HepG2 (cell line): ENCODE data around the gene TXNRD3.

Experiments used
- HNRNPLL ChIP-seq: fragments of 200-400 bp; formaldehyde crosslinking; IDR thresholded peaks from 2 replicates; pipeline ENCODE4 v1.6.1; 2017; ENCODE audit warnings: mild to moderate bottlenecking, low read depth, low read length; ENCODE audit not compliant: poor library complexity, severe bottlenecking
- NFIC ChIP-seq: IDR thresholded peaks from 2 replicates; pipeline ENCODE4 v1.6.1; 2012; ENCODE audit warnings: mild to moderate bottlenecking, low read length, inconsistent platforms
- TF ChIP-seq, protein P1 (sequence below): sonication (generic); formaldehyde crosslinking; IDR thresholded peaks from 2 replicates; pipeline ENCODE4 v1.5.0; 2020; ENCODE audit warnings: mild to moderate bottlenecking, missing genetic modification reagents, moderate library complexity
- TF ChIP-seq, protein P2 (sequence below): sonication (generic); formaldehyde crosslinking; conservative IDR thresholded peaks from 2 replicates; pipeline ENCODE4 v1.8.0; 2022; ENCODE audit warnings: missing genetic modification reagents
- TF ChIP-seq, protein P3 (sequence below): sonication (generic); formaldehyde crosslinking; IDR thresholded peaks from 2 replicates; pipeline ENCODE4 v1.8.1; 2023; ENCODE audit warnings: mild to moderate bottlenecking, missing genetic modification reagents
- TF ChIP-seq, protein P4 (sequence below): IDR thresholded peaks from 2 replicates; pipeline ENCODE4 v1.6.1; 2016; ENCODE audit warnings: control low read depth

- TF ChIP-seq NFIC: no peak
- TF ChIP-seq HNRNPLL: no peak
- TF ChIP-seq, protein P1, sequence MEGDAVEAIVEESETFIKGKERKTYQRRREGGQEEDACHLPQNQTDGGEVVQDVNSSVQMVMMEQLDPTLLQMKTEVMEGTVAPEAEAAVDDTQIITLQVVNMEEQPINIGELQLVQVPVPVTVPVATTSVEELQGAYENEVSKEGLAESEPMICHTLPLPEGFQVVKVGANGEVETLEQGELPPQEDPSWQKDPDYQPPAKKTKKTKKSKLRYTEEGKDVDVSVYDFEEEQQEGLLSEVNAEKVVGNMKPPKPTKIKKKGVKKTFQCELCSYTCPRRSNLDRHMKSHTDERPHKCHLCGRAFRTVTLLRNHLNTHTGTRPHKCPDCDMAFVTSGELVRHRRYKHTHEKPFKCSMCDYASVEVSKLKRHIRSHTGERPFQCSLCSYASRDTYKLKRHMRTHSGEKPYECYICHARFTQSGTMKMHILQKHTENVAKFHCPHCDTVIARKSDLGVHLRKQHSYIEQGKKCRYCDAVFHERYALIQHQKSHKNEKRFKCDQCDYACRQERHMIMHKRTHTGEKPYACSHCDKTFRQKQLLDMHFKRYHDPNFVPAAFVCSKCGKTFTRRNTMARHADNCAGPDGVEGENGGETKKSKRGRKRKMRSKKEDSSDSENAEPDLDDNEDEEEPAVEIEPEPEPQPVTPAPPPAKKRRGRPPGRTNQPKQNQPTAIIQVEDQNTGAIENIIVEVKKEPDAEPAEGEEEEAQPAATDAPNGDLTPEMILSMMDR (CRISPR knock-in tag): no peak
- TF ChIP-seq, protein P2, sequence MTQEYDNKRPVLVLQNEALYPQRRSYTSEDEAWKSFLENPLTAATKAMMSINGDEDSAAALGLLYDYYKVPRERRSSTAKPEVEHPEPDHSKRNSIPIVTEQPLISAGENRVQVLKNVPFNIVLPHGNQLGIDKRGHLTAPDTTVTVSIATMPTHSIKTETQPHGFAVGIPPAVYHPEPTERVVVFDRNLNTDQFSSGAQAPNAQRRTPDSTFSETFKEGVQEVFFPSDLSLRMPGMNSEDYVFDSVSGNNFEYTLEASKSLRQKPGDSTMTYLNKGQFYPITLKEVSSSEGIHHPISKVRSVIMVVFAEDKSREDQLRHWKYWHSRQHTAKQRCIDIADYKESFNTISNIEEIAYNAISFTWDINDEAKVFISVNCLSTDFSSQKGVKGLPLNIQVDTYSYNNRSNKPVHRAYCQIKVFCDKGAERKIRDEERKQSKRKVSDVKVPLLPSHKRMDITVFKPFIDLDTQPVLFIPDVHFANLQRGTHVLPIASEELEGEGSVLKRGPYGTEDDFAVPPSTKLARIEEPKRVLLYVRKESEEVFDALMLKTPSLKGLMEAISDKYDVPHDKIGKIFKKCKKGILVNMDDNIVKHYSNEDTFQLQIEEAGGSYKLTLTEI: no peak
- TF ChIP-seq, protein P3, sequence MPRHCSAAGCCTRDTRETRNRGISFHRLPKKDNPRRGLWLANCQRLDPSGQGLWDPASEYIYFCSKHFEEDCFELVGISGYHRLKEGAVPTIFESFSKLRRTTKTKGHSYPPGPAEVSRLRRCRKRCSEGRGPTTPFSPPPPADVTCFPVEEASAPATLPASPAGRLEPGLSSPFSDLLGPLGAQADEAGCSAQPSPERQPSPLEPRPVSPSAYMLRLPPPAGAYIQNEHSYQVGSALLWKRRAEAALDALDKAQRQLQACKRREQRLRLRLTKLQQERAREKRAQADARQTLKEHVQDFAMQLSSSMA (CRISPR knock-in tag): no peak
- TF ChIP-seq, protein P4, sequence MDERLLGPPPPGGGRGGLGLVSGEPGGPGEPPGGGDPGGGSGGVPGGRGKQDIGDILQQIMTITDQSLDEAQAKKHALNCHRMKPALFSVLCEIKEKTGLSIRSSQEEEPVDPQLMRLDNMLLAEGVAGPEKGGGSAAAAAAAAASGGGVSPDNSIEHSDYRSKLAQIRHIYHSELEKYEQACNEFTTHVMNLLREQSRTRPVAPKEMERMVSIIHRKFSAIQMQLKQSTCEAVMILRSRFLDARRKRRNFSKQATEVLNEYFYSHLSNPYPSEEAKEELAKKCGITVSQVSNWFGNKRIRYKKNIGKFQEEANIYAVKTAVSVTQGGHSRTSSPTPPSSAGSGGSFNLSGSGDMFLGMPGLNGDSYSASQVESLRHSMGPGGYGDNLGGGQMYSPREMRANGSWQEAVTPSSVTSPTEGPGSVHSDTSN (CRISPR knock-in tag): no peak
These were observed 12.0 kb upstream of the TXNRD3 start for GRCh38 chr3:126666658-126667528.
